ENCODE measurements around the gene DHH. TPM values are rescaled to one million over a fixed set of nuclear protein-coding genes. Genes with fewer than 3 reads are reported as not detected.

DHH gene
- total RNA-seq, 1 experiment from 2014 or later = 0.15 TPM

DNA sequence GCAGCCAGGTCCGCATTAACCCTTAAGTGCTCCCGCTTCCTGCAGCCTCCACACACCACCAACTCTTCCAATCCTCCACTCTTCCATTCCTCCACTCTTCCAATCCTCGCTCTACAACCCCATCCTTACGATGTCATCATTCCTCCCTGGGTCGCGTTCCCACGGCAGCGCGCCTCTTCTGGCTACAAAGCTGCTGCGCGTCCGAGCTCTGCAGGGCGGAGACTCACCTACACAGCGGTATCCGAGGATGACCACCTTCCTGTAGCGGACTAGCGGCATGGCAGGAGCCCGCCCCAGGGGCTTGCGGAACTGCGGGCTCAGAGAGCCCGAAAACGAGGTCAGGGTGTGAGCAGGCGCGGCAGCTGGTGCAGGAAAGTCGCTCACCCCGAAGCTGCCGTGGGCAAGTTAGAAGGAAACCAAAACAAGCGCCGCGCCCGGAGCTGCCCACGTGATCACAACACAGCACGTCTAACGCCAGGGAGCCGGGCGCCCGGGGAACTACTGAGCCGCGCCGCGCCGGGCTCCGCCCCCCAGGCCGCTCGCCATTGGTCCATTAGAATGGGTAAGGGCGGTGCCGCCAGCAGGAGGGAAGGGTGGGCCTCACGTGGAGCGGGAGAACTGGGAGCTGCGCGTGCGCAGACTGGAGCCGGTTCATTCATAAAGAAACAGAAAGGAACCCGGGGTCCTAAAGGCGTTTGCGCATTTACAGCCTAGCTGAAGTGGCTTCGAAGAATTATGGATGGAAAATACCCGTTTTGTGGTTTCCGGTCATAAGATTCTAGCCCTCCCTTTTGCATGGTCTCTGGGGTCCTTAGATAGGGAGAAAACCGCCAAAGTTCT is 24.9 kb downstream of the DHH start, which contains the start of gene RHEBL1 (continued):
- TF ChIP-seq, protein P1, sequence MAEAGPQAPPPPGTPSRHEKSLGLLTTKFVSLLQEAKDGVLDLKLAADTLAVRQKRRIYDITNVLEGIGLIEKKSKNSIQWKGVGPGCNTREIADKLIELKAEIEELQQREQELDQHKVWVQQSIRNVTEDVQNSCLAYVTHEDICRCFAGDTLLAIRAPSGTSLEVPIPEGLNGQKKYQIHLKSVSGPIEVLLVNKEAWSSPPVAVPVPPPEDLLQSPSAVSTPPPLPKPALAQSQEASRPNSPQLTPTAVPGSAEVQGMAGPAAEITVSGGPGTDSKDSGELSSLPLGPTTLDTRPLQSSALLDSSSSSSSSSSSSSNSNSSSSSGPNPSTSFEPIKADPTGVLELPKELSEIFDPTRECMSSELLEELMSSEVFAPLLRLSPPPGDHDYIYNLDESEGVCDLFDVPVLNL (CRISPR knock-in tag; IDR thresholded peaks at IDR 0.05; ENCODE audit: borderline replicate concordance, low read depth) = no peak
- TF ChIP-seq TEAD1 (CRISPR knock-in tag; IDR thresholded peaks at IDR 0.05) (0 out of 2 replicates have a peak, but pooled peaks have one; percentile 19), SP1 (CRISPR knock-in tag; conservative IDR thresholded peaks at IDR 0.05) (peak; percentile 62), MXD4 (CRISPR knock-in tag; IDR thresholded peaks at IDR 0.05; ENCODE audit: borderline replicate concordance) (no peak), SMAD3 (CRISPR knock-in tag; IDR thresholded peaks at IDR 0.05; ENCODE audit: borderline replicate concordance) (no peak), ZNF263 (CRISPR knock-in tag; IDR thresholded peaks at IDR 0.05; ENCODE audit: low read depth) (no peak), NR3C1 (CRISPR knock-in tag; conservative IDR thresholded peaks at IDR 0.05; ENCODE audit: low read depth) (no peak), SMAD4 (CRISPR knock-in tag; IDR thresholded peaks at IDR 0.05) (no peak), TP53 (CRISPR knock-in tag; IDR thresholded peaks at IDR 0.05) (0 out of 2 replicates have a peak, but pooled peaks have one; percentile 68), RORB (CRISPR knock-in tag; IDR thresholded peaks at IDR 0.05) (no peak), IRF2 (CRISPR knock-in tag; IDR thresholded peaks at IDR 0.05; ENCODE audit: borderline replicate concordance, low read depth) (no peak), MYBL2 (CRISPR knock-in tag; IDR thresholded peaks at IDR 0.05) (no peak), ZNF423 (CRISPR knock-in tag; IDR thresholded peaks at IDR 0.05) (peak; percentile 99), ZNF416 (CRISPR knock-in tag; IDR thresholded peaks at IDR 0.05) (no peak), NR2C2 (CRISPR knock-in tag; IDR thresholded peaks at IDR 0.05) (no peak), ZNF671 (CRISPR knock-in tag; IDR thresholded peaks at IDR 0.05) (no peak), FOXP1 (CRISPR knock-in tag; IDR thresholded peaks at IDR 0.05; ENCODE audit: borderline replicate concordance) (no peak), CBFB (CRISPR knock-in tag; IDR thresholded peaks at IDR 0.05; ENCODE audit: low read depth) (no peak), FOXK1 (CRISPR knock-in tag; IDR thresholded peaks at IDR 0.05) (peak; percentile 88; the same call in 1 of the 2 replicates), GABPB1 (CRISPR knock-in tag; IDR thresholded peaks at IDR 0.05) (peak; percentile 81), CREM (CRISPR knock-in tag; IDR thresholded peaks at IDR 0.05) (0 out of 2 replicates have a peak, but pooled peaks have one; percentile 59)
- TF ChIP-seq, protein P2, sequence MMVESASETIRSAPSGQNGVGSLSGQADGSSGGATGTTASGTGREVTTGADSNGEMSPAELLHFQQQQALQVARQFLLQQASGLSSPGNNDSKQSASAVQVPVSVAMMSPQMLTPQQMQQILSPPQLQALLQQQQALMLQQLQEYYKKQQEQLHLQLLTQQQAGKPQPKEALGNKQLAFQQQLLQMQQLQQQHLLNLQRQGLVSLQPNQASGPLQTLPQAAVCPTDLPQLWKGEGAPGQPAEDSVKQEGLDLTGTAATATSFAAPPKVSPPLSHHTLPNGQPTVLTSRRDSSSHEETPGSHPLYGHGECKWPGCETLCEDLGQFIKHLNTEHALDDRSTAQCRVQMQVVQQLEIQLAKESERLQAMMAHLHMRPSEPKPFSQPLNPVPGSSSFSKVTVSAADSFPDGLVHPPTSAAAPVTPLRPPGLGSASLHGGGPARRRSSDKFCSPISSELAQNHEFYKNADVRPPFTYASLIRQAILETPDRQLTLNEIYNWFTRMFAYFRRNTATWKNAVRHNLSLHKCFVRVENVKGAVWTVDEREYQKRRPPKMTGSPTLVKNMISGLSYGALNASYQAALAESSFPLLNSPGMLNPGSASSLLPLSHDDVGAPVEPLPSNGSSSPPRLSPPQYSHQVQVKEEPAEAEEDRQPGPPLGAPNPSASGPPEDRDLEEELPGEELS (CRISPR knock-in tag; IDR thresholded peaks at IDR 0.05) = no peak
- TF ChIP-seq, protein P3, sequence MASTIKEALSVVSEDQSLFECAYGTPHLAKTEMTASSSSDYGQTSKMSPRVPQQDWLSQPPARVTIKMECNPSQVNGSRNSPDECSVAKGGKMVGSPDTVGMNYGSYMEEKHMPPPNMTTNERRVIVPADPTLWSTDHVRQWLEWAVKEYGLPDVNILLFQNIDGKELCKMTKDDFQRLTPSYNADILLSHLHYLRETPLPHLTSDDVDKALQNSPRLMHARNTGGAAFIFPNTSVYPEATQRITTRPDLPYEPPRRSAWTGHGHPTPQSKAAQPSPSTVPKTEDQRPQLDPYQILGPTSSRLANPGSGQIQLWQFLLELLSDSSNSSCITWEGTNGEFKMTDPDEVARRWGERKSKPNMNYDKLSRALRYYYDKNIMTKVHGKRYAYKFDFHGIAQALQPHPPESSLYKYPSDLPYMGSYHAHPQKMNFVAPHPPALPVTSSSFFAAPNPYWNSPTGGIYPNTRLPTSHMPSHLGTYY (CRISPR knock-in tag; IDR thresholded peaks at IDR 0.05) = no peak
- TF ChIP-seq, protein P4, sequence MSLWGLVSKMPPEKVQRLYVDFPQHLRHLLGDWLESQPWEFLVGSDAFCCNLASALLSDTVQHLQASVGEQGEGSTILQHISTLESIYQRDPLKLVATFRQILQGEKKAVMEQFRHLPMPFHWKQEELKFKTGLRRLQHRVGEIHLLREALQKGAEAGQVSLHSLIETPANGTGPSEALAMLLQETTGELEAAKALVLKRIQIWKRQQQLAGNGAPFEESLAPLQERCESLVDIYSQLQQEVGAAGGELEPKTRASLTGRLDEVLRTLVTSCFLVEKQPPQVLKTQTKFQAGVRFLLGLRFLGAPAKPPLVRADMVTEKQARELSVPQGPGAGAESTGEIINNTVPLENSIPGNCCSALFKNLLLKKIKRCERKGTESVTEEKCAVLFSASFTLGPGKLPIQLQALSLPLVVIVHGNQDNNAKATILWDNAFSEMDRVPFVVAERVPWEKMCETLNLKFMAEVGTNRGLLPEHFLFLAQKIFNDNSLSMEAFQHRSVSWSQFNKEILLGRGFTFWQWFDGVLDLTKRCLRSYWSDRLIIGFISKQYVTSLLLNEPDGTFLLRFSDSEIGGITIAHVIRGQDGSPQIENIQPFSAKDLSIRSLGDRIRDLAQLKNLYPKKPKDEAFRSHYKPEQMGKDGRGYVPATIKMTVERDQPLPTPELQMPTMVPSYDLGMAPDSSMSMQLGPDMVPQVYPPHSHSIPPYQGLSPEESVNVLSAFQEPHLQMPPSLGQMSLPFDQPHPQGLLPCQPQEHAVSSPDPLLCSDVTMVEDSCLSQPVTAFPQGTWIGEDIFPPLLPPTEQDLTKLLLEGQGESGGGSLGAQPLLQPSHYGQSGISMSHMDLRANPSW (CRISPR knock-in tag; conservative IDR thresholded peaks at IDR 0.05; ENCODE audit: low read depth) = no peak
- TF ChIP-seq, protein P5, sequence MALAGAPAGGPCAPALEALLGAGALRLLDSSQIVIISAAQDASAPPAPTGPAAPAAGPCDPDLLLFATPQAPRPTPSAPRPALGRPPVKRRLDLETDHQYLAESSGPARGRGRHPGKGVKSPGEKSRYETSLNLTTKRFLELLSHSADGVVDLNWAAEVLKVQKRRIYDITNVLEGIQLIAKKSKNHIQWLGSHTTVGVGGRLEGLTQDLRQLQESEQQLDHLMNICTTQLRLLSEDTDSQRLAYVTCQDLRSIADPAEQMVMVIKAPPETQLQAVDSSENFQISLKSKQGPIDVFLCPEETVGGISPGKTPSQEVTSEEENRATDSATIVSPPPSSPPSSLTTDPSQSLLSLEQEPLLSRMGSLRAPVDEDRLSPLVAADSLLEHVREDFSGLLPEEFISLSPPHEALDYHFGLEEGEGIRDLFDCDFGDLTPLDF (CRISPR knock-in tag; IDR thresholded peaks at IDR 0.05) = no peak
- TF ChIP-seq, protein P6, sequence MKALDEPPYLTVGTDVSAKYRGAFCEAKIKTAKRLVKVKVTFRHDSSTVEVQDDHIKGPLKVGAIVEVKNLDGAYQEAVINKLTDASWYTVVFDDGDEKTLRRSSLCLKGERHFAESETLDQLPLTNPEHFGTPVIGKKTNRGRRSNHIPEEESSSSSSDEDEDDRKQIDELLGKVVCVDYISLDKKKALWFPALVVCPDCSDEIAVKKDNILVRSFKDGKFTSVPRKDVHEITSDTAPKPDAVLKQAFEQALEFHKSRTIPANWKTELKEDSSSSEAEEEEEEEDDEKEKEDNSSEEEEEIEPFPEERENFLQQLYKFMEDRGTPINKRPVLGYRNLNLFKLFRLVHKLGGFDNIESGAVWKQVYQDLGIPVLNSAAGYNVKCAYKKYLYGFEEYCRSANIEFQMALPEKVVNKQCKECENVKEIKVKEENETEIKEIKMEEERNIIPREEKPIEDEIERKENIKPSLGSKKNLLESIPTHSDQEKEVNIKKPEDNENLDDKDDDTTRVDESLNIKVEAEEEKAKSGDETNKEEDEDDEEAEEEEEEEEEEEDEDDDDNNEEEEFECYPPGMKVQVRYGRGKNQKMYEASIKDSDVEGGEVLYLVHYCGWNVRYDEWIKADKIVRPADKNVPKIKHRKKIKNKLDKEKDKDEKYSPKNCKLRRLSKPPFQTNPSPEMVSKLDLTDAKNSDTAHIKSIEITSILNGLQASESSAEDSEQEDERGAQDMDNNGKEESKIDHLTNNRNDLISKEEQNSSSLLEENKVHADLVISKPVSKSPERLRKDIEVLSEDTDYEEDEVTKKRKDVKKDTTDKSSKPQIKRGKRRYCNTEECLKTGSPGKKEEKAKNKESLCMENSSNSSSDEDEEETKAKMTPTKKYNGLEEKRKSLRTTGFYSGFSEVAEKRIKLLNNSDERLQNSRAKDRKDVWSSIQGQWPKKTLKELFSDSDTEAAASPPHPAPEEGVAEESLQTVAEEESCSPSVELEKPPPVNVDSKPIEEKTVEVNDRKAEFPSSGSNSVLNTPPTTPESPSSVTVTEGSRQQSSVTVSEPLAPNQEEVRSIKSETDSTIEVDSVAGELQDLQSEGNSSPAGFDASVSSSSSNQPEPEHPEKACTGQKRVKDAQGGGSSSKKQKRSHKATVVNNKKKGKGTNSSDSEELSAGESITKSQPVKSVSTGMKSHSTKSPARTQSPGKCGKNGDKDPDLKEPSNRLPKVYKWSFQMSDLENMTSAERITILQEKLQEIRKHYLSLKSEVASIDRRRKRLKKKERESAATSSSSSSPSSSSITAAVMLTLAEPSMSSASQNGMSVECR (CRISPR knock-in tag; IDR thresholded peaks at IDR 0.05; ENCODE audit: borderline replicate concordance) = peak; percentile 65; the same call in 1 of the 2 replicates
- TF ChIP-seq, protein P7, sequence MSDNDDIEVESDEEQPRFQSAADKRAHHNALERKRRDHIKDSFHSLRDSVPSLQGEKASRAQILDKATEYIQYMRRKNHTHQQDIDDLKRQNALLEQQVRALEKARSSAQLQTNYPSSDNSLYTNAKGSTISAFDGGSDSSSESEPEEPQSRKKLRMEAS (CRISPR knock-in tag; IDR thresholded peaks at IDR 0.05) = peak; percentile 84
